IMR-90 (cell line): ENCODE measurements around the gene NAA15. TPM values are rescaled to one million over a fixed set of nuclear protein-coding genes. Genes with fewer than 3 reads are reported as not detected.

Experiments
- ATAC-seq: fragments of 200-7000 bp; cut with Tn5 transposase; 2 replicates; pipeline ENCODE4 v1.9.1; 2020; ENCODE audit warnings: low read depth, mild to moderate bottlenecking, moderate library complexity
- BruUV-seq: library from RNA; stranded (reverse); fragments of 400-500 nt; replicated peaks from 2 replicates; lab custom pipeline; 2021; lab: Mats Ljungman, UMichigan
- CTCF ChIA-PET: fragments of 300-600 bp; formaldehyde crosslinking; extraction: SDS; loops from one replicate; lab custom pipeline; 2021; ENCODE audit warnings: antibody characterized with exemption; lab: Yijun Ruan, JAX
- POLR2A ChIA-PET: fragments of 300-600 bp; sonication (Branson Sonifier 250); formaldehyde crosslinking; loops from one replicate; lab custom pipeline; 2022; ENCODE audit warnings: antibody characterized with exemption; ENCODE audit not compliant: unreplicated experiment; lab: Charles Lee
- DNase-seq: peaks from one replicate; pipeline ENCODE4 v3.0.0; 2013
- H2AFZ ChIP-seq: replicated peaks from 2 replicates; pipeline ENCODE3; 2013; ENCODE audit warnings: low read length, mild to moderate bottlenecking; ENCODE audit not compliant: poor library complexity
- H2AK5ac ChIP-seq: 2 replicates; pipeline ENCODE4 v1.6.1; 2013; ENCODE audit warnings: low read depth, low read length, inconsistent platforms
- H2AK9ac ChIP-seq: replicated peaks from 2 replicates; pipeline ENCODE3; 2013; ENCODE audit warnings: mild to moderate bottlenecking, low read depth, low read length, moderate library complexity; ENCODE audit not compliant: poor library complexity
- H2BK120ac ChIP-seq: 2 replicates; pipeline ENCODE4 v1.6.1; 2013; ENCODE audit warnings: low read depth, low read length, inconsistent platforms
- H2BK15ac ChIP-seq: 3 replicates; pipeline ENCODE4 v1.6.1; 2013; ENCODE audit warnings: low read depth, low read length, inconsistent platforms
- H2BK20ac ChIP-seq: 2 replicates; pipeline ENCODE4 v1.6.1; 2013; ENCODE audit warnings: low read depth, mild to moderate bottlenecking, inconsistent platforms, low read length, moderate library complexity
- H2BK5ac ChIP-seq: 2 replicates; pipeline ENCODE4 v1.6.1; 2013; ENCODE audit warnings: mild to moderate bottlenecking, low read depth, low read length, inconsistent platforms; ENCODE audit not compliant: poor library complexity, severe bottlenecking
- H3K14ac ChIP-seq: replicated peaks from 2 replicates; pipeline ENCODE4 v1.6.1; 2013; ENCODE audit warnings: low read depth, low read length, inconsistent platforms
- H3K18ac ChIP-seq: 2 replicates; pipeline ENCODE4 v1.6.1; 2013; ENCODE audit warnings: low read depth, low read length, control low read depth
- H3K23ac ChIP-seq: 2 replicates; pipeline ENCODE4 v1.6.1; 2013; ENCODE audit warnings: low read depth, low read length, inconsistent platforms
- H3K27ac ChIP-seq: 2 replicates; pipeline ENCODE4 v1.5.1; 2013; ENCODE audit warnings: mild to moderate bottlenecking, control low read depth, low read length; ENCODE audit not compliant: insufficient read depth
- H3K27me3 ChIP-seq: 2 replicates; pipeline ENCODE4 v1.6.1; 2013; ENCODE audit warnings: low read length; ENCODE audit not compliant: control insufficient read depth, insufficient read depth
- H3K36me3 ChIP-seq: 2 replicates; pipeline ENCODE4 v1.6.1; 2013; ENCODE audit warnings: low read length, mixed read lengths; ENCODE audit not compliant: control insufficient read depth, insufficient read depth
- H3K4ac ChIP-seq: 2 replicates; pipeline ENCODE4 v1.6.1; 2013; ENCODE audit warnings: low read depth, low read length, inconsistent platforms
- H3K4me1 ChIP-seq: 2 replicates; pipeline ENCODE4 v1.6.1; 2013; ENCODE audit warnings: low read length, mixed read lengths; ENCODE audit not compliant: control insufficient read depth, insufficient read depth
- H3K4me2 ChIP-seq: 2 replicates; pipeline ENCODE4 v1.6.1; 2013; ENCODE audit warnings: low read depth, mild to moderate bottlenecking, control low read depth, low read length, moderate library complexity
- H3K4me3 ChIP-seq: 2 replicates; pipeline ENCODE4 v1.5.1; 2013; ENCODE audit warnings: low read depth, mild to moderate bottlenecking, control low read depth, low read length, moderate library complexity; ENCODE audit not compliant: insufficient read depth
- H3K56ac ChIP-seq: 2 replicates; pipeline ENCODE4 v1.6.1; 2013; ENCODE audit warnings: low read length, inconsistent platforms; ENCODE audit not compliant: insufficient read depth; ENCODE audit errors: extremely low read depth
- H3K79me1 ChIP-seq, 2 experiments: 2 replicates each; pipeline ENCODE4 v1.6.1; 2013; ENCODE audit warnings: low read length in 2 of 2, inconsistent platforms in 1 of 2, low read depth in 1 of 2
- H3K9ac ChIP-seq: 2 replicates; pipeline ENCODE4 v1.6.1; 2013; ENCODE audit warnings: low read depth, low read length, control low read depth
- H3K9me1 ChIP-seq: 2 replicates; pipeline ENCODE4 v1.6.1; 2013; ENCODE audit warnings: low read length, inconsistent platforms; ENCODE audit not compliant: insufficient read depth
- H3K9me3 ChIP-seq: 2 replicates; pipeline ENCODE4 v1.6.1; 2013; ENCODE audit warnings: low read length; ENCODE audit not compliant: control insufficient read depth, insufficient read depth
- H4K20me1 ChIP-seq: 2 replicates; pipeline ENCODE4 v1.6.1; 2013; ENCODE audit warnings: low read length, inconsistent platforms; ENCODE audit not compliant: insufficient read depth
- H4K5ac ChIP-seq: 2 replicates; pipeline ENCODE4 v1.6.1; 2013; ENCODE audit warnings: mild to moderate bottlenecking, low read depth, low read length, control low read depth
- H4K8ac ChIP-seq, 2 experiments: 2 replicates each; pipeline ENCODE4 v1.6.1; 2013; ENCODE audit warnings: low read depth in 2 of 2, low read length in 2 of 2, control low read depth in 1 of 2, inconsistent platforms in 1 of 2
- H4K91ac ChIP-seq: 2 replicates; pipeline ENCODE4 v1.6.1; 2013; ENCODE audit warnings: low read depth, low read length, inconsistent platforms; ENCODE audit not compliant: insufficient read depth
- CTCF ChIP-seq: conservative IDR thresholded peaks from 2 replicates; pipeline ENCODE4 v1.5.1; 2012; ENCODE audit warnings: mild to moderate bottlenecking, low read depth, low read length, improper control_type of control experiment
- NFE2L2 ChIP-seq: fragments of 150-350 bp; IDR thresholded peaks from 2 replicates; pipeline ENCODE4 v1.6.1; 2016; ENCODE audit warnings: low read depth, mild to moderate bottlenecking, low read length
- RAD21 ChIP-seq: IDR thresholded peaks from 2 replicates; pipeline ENCODE4 v1.6.1; 2012; ENCODE audit warnings: low read length, improper control_type of control experiment
- RFX5 ChIP-seq: IDR thresholded peaks from 2 replicates; pipeline ENCODE4 v1.8.0; 2012; ENCODE audit warnings: low read depth, mild to moderate bottlenecking, low read length, moderate library complexity
- dilution Hi-C: fragments of 300-500 bp; cut with HindIII; formaldehyde crosslinking; loops from one replicate; pipeline ENCODE4 v1.14.3; 2018; ENCODE audit warnings: low sequenced_read_pairs; ENCODE audit not compliant: unreplicated experiment
- in situ Hi-C: fragments of 300-500 bp; cut with MboI; formaldehyde crosslinking; loops from 3 replicates; pipeline ENCODE4 v1.14.3; 2019; ENCODE audit warnings: low sequenced_read_pairs, inconsistent platforms, mixed read lengths
- intact Hi-C: fragments of 100-400 bp; cut with micrococcal nuclease; formaldehyde crosslinking; loops from 2 replicates; pipeline ENCODE4 v1.10.0; 2022
- polyA plus RNA-seq, 3 experiments: library from polyadenylated mRNA; depleted of rRNA; stranded (reverse); fragments of >200 nt; gene quantifications; 2 replicates each; pipeline ENCODE4 v1.2.3, GENCODE V29; 2012; ENCODE audit warnings: low replicate concordance in 1 of 3
- total RNA-seq: library from RNA; depleted of rRNA; stranded (reverse); fragments of >200 nt; gene quantifications from 2 replicates; pipeline ENCODE4 v1.2.3, GENCODE V29; 2012

The NAA15 gene
- total and polyA plus RNA-seq, 2 of the 4 experiments (the other 2 are of a cell fraction): 11.0 to 43.4 TPM

- intact Hi-C loops: no loop called here
- dilution Hi-C loops: no loop called here
- no peak overlapping the region for H3K4ac ChIP-seq
Observed at GRCh38 chr4:139337612-139338011, 36.3 kb downstream of the NAA15 start.

More at GRCh38 chr4:139337612-139338011, 36.3 kb downstream of the NAA15 start:
- Histone ChIP-seq H2BK20ac (no peak overlapping the region), H3K14ac (no peak overlapping the region), H2AK5ac (no peak overlapping the region), H3K9ac (no peak overlapping the region), H3K18ac (no peak overlapping the region), H3K23ac (no peak overlapping the region), H3K27ac (no peak overlapping the region), H3K56ac (no peak overlapping the region), H4K5ac (no peak overlapping the region), H2BK5ac (no peak overlapping the region), H4K8ac (no peak overlapping the region), H3K79me1 (peaks cover 22 to 49% of the 10 kb centered on the region in 2 experiments), H3K9me3 (no peaks in the 10 kb centered on the region), H2BK15ac (no peak overlapping the region), H2AK9ac (no peak overlapping the region), H2AFZ (no peak overlapping the region), H3K4me1 (no peaks in the 10 kb centered on the region), H2BK120ac (no peak overlapping the region), H3K27me3 (no peaks in the 10 kb centered on the region), H4K91ac (no peak overlapping the region), H3K9me1 (peaks cover 12% of the 10 kb centered on the region; the same call in 1 of the 2 replicates), H4K20me1 (peaks cover 6% of the 10 kb centered on the region), H3K4me2 (no peak overlapping the region), H3K4me3 (no peak overlapping the region), H3K36me3 (peaks cover 16% of the 10 kb centered on the region)
- no peak for ATAC-seq
- CTCF ChIA-PET: no interaction called here
- in situ Hi-C loops: no loop called here
- DNase-seq: no peak
- BruUV-seq: no TSS peak
- TF ChIP-seq RFX5 (no peak), CTCF (no peak), NFE2L2 (no peak), RAD21 (no peak)
- POLR2A ChIA-PET: no interaction called here
